ENCODE data around the gene MAGI2. TPM values are rescaled to one million over a fixed set of nuclear protein-coding genes. Genes with fewer than 3 reads are reported as not detected.

The MAGI2 gene
- polyA plus RNA-seq, result 58.8 and 67.8 TPM in 2 replicates

GRCh38 chr7:79453558-79454360, at the start of gene MAGI2:
Gene MAGI2, minus strand, starts transcription at chr7:79453667. Its CDS starts 347 bp downstream, at chr7:79453320.

